NCI-H226 (cell line): ENCODE measurements around the gene TMEM62.
"Not testable (repeated sequence)": the region's sequence is repeated elsewhere in the genome, so short reads cannot be mapped to it uniquely, and the experiment has no call there.

Experiments used
- DNase-seq: peaks from one replicate; pipeline ENCODE4 v3.0.0-alpha.2; 2015

The TMEM62 gene

DNA sequence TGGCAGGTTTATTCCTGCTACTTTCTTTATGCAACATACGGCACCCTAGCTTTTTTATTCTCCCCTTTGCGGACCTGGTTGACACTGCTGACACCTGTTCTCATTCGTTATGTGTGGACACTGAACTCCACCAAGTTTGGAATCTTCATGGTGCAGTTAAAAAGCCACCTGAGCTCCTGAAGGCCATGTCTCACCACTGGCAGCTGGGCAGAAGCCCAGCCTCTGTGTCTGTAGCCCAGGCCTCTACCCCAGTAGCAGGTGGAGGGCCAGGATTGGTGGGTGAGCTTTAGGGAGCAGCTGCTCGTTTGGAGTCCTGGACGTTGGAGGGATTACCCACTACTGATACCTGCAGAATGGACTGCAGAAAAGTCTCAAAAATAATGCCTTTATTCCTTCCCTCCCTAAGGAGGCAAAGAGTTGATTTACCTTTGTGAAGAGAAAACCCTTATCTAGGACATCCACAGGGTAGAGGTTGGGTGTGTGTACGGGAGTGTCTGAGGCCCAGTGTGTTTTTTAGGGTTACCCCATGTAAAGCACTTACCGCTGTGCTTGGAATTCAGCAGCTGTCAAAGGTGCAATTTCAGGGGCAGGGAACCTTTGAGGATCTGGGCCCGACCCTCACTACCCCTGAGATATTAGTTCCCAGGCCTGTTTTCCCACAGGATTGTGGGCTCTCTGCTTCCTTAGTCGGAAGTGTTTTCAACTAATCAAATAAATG lies 51.2 kb downstream of the TMEM62 start:
- DNase-seq, result no peak

DNA sequence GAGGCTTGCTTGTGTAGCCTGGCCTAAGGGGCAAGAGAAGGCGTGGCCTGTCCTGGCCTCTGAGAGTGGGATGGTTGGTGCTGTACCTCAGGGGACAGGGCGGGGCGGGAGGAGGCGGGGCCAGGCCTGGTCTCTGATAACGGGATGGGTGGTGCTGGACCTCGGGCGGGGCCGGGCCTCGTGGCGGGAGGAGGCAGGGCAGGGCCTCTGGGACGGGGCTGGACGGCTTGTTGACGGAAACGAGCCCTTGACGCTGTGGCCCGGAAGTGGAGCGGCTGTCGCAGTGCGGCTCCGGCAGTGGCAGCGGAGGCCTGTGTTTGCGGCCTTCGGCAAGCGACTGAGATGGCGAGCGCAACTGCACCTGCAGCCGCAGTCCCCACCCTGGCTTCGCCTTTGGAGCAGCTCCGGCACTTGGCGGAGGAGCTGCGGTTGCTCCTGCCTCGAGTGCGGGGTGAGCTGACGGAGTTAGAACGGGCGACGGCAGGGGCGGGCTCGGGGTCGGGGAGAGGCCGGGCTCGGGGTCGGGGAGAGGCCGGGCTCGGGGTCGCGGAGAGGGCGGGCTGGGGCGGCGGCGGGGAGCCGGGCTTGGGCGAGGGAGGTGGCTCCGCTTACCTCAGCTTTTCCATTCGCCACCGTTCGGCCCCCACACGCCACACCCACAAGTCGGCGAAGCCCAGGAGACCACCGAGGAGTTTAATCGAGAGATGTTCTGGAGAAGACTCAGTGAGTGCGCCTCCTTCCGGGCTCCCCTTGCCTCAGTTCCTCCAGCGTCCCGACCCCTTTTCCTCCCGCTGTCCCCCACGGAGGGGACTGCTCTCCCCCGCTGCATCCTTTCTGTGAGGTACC lies 52.0 kb downstream of the TMEM62 start, which contains the start of gene CCNDBP1:
Gene CCNDBP1, plus strand, starts transcription at position 247 of the 846 bp plus-strand sequence. Its CDS starts 96 bp downstream, at position 343.
- peak; percentile 71 for DNase-seq

DNA sequence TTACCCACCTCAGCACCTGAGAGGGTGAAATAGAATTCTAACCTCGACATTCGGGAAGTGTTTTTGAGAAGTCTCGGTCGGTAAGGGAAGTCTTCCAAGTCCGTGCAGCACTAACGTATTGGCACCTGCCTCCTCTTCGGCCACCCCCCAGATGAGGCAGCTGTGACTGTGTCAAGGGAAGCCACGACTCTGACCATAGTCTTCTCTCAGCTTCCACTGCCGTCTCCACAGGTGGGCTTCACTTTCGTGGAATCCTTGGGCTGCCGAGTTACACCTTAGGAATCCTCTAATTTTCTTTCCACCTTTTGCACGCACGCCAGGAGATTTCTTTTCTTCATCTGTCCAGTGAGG lies 52.6 kb downstream of the TMEM62 start:
- no peak for DNase-seq

DNA sequence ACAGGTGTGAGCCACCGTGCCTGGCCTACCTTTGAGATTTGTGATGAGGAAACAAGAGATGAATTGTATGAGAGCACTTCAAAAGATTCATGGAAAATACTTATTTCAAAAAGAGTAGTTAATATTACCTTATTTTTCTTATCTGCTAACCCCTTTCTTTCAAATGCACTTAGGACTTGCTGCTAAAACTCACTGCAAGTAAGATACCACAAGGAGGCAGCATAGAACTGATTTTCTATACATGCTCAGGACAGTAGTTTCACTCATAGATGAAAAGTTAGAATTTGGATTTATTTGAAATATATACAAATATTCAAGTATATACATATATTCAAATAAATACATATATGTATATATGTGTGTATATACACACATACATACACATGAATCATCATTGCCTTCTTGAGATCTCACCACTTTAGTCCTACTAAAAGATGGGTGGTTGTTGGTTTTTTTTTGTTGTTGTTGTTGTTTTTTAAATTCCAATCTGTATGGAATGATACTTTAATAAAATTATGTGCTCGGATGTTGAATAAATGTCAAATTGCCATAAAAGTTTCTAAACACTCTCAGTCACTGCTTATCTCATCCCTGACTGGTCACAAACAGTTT lies 54.3 kb downstream of the TMEM62 start:
- no peak for DNase-seq

DNA sequence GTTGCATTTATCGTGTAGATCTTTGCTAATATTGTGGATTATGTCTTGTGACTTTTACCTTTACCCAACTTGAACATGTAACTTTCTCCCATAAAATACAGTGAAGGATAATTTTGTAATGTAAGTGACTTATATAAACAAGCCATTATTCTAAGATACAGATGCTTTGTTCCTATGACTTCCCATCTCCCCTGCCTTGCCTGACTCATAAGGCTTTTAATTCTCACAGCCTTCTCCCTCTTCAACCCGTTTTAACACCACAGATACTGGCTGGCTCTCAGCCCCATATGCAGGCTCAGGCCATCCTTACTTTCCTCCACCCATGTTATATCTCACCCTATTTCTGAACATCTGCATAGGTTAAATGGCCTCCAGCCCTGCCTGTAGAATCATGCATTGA lies 55.9 kb downstream of the TMEM62 start:
- DNase-seq, result no peak

DNA sequence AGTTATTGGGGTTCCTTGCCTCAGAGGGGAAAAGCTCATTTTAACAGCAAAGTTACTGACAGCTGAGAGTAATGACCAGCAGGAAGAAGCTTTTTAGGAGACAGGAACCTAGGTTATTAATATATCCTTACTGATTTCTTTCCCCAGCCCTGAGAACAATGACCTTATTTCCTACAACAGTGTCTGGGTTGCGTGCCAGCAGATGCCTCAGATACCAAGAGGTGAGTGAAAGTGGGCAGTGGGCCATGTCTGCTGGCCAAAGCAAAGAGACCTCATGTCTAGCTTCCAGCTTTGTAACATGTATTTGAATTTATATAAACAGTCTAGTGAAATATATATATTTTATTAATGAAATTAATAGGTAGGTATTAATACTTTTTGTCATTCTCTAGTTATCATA lies 56.8 kb downstream of the TMEM62 start:
- DNase-seq, result no peak

DNA sequence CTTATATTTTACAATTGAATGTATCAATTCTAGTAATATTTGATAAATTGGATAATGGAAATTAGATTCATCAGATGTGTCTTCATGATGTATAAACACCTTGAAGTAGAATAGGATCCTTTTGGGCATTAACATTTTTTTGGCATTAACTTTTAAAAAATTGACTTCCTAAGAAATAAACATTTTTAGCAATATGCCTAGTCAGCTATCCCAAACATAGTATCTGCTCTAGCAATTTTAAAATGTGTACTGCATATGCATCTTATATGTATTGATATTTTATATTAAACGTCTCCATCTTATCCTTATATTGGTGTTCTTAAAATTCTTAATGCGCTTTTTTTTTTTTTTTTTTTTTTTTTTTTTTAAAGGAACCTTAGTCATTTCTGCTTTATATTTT lies 60.3 kb downstream of the TMEM62 start:
- no peak for DNase-seq

DNA sequence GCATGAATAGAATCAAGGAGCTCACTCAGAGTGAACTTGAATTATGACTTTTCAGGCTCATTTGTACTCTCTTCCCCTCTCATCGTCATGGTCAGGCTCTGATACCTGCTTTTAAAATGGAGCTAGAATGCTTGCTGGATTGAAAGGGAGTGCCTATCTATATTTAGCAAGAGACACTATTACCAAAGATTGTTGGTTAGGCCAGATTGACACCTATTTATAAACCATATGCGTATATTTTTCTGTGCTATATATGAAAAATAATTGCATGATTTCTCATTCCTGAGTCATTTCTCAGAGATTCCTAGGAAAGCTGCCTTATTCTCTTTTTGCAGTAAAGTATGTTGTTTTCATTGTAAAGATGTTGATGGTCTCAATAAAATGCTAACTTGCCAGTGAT lies 61.4 kb downstream of the TMEM62 start:
- DNase-seq, result no peak

DNA sequence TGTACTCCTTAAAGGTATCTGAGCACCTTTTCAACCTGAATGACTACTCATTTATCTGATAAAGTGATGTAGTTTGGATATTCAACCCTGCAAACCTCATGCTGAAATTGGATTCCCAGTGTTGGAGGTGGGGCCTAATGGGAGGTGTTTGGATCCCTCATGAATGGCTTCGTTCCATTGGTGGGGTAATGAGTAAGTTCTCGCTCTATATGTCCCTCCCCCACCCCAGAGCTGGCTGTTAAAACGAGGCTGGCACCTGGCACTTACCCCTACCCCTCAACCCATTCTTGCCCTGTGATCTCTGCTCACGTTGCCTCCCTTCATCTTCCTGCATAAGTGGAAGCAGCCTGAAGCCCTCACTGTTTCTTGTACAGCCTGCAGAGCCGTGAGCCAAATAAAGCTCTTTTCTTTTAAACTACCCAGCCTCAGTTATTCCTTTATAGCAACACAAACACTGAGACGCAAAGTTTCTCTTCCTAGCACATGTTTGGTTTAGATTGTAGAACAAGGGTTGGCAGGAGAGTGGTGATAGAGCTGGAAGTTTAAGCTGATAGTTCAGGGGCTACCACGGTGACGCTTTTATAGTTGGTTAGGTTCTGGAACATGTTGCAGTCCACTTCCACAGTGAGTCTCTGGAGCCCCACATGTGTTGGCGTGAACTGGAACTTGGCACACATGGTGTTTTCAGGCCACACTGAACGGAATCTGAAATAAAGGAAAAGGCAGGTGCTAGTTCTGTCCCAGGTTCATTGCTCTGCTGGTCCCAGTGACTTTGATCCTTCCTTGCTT lies 63.6 kb downstream of the TMEM62 start:
- DNase-seq, result no peak

DNA sequence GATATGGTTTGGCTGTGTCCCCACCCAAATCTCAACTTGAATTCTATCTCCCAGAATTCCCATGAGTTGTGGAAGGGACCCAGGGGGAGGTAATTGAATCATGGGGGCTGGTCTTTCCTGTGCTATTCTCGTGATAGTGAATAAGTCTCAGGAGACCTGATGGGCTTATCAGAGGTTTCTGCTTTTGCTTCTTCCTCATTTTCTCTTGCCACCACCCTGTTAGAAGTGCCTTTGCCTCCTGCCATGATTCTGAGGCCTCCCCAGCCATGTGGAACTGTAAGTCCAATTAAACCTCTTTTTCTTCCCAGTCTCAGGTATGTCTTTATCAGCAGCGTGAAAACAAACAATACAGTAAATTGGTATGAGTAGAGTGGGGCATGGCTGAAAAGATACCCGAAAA lies 64.4 kb downstream of the TMEM62 start:
- DNase-seq, result not testable (repeated sequence)

DNA sequence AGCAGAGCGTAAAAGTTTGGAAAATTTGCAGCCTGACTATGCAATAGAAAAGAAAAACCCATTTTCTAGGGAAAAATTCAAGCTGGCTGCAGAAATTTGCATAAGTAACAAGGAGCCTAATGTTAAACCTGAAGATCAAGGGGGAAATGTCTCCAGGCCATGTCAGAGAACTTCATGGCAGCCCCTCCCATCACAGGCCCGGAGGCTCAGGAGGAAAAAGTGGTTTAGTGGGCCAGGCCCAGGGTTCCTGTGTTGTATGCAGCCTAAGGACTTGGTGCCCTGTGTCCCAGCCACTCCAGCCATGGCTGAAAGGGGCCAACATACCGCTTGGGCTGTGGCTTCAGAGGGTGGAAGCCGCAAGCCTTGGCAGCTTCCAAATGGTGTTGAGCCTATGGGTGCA lies 65.2 kb downstream of the TMEM62 start:
- DNase-seq, result not testable (repeated sequence)

DNA sequence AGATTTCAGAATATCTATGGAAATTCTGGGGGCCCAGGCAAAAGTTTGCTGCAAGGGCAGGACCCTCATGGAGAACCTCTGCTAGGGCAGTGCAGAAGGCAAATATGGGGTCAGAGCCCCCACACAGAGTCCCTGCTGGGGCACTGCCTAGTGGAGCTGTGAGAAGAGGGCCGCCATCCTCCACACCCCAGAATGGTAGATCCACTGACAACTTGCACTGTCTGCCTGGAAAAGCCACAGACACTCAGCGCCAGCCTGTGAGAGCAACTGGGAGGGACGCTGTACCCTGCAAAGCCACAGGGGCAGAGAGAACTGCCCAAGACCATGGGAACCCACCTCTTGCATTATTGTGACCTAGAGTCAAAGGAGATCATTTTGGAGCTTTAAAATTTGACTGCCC lies 65.6 kb downstream of the TMEM62 start:
- no peak for DNase-seq

DNA sequence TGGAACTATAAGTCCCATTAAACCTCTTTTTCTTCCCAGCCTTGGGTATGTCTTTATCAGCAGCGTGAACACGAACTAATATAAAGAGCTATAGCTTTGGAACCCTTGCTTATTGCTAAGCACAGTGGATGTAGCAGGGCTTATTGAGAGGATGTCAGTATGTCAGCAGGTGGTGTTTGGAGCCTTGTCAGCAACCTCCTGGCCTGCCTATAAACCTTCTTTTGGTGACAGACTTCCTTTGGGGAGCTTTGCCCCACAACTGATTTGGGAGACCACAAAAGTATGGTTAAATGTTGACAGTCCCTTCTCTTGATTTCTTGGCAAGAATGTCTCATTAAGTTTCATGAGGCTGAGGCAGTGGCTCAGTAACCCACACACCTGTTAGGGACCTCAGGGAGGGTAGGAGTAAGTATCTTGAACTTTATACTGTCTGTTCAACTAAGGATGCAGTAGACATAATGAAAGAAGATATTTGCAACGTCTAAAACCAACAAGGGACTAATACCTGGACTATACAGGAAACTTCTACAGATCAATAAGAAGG lies 66.6 kb downstream of the TMEM62 start:
- no peak for DNase-seq

DNA sequence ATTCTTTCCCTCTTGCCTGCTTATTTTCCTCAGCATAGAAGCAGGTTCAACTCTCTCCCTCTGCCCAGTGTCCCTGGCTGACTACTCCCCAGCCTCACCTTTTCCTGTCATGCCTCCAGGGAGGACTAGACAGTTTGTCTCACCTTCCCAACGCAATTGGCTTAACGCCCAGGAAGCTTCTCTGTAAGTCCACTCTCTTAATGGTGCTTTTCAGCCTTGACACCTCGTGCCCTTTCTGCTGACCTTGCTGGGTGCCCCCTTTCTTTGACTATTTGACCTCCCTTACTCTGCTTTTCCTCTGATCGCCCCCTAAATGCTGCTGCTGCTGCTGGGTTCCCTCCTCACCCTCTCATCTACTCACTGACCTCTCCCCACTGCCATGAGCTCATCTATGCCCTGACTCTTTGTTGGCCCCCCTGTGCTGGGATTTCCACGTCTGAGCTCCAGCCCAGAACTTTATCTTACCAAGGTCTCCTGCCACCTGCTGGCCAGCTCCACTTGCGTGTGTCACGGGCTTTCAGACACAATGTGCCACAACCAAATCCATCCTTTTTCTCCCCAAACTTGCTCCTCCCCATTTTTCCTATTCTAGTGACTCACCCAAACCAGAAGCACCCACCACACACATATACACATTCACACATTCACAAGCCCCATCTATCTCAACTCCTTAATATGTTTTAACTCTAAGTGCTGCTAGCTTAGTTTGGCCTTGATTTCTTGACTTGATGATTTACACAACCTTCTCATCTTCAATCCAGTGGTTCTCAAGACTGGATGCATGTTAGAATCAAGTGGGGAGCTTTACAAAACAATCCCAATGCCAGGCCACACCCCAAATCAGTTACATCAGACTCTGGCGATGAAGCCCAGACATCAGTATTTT lies 70.9 kb downstream of the TMEM62 start:
- peak; percentile 24 for DNase-seq

DNA sequence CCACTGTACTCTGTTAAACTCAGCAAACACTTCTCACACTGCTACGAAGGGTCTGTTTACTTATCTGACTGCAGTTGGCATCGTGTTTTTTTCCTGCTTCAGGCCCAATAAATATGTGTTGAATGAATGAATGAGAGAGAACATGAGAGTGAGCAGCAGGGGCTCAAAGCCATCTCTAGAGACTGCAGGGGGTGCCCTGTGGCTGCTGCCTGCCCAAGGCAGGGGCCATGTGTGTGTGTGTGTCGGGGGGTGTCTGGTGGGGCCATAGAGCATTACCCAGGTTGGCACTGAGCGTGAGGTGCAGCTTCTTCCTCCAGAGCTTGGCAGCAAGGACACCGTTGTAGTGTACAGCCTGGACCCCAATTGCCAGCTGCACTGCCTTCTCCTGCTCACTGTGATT lies 72.7 kb downstream of the TMEM62 start:
- no peak for DNase-seq

DNA sequence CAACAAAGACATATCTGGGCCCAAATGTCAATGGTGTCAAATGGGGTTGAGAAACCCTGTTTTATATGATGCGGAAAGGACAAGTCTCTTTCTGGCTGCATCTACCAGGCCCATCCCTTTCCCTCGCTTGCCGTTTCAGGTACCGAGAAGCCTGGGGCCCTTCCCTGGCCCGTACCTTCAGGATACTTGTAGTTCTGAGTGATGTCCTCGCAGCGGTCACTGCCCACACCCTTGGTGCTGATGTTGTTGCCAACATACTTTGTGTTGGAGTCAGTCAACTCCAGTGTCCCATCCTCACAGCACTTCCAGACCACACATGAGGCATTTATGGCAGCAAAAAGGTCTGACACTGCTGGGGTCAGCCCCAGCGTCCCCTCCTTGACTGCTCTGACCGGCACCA lies 73.6 kb downstream of the TMEM62 start:
- DNase-seq, result no peak

DNA sequence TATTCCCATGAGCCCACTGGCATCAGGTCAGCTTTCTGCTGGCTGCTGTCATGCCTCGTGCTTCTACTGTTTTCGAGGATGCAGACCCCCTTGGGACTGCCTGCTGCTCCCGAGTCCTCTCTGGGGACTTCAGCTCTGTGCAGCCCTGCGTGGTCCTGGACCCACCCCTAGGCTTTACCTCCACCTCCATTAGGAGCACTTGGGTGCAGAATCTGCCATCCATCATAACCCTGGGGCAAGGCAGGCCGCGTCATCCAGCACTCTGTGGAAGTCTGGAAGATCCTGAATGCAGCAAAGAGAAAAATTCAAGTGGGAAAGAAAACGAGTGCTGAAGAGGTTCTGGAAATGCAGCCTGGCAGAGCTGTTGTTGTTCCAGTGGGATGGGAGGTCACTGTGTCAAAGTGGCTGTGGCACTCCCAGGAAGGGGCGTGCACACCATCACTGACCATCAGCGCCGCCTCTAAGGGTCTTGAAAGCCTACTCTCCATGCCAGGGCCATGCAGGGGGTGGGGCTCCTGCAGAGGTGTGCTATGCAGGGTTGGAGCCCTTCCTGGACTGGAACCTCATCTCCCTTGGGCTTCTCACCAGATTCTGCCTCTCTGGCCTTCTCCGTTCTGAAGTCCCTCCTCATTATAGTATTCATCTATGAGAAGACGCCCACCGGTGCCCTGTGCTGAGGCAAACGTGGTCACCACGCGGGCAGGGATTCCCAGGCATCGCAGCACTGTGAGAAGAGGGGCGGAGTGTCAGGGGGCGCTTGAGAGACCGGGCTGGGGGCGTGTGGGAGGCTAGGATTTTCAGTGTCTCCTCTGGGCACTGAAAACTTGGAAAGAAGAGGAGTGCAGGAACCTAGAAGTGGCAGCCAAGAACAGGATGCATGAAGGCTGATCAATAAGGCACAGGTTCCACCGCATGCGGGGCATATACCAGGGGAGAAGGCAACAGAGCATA lies 74.9 kb downstream of the TMEM62 start:
- no peak for DNase-seq

DNA sequence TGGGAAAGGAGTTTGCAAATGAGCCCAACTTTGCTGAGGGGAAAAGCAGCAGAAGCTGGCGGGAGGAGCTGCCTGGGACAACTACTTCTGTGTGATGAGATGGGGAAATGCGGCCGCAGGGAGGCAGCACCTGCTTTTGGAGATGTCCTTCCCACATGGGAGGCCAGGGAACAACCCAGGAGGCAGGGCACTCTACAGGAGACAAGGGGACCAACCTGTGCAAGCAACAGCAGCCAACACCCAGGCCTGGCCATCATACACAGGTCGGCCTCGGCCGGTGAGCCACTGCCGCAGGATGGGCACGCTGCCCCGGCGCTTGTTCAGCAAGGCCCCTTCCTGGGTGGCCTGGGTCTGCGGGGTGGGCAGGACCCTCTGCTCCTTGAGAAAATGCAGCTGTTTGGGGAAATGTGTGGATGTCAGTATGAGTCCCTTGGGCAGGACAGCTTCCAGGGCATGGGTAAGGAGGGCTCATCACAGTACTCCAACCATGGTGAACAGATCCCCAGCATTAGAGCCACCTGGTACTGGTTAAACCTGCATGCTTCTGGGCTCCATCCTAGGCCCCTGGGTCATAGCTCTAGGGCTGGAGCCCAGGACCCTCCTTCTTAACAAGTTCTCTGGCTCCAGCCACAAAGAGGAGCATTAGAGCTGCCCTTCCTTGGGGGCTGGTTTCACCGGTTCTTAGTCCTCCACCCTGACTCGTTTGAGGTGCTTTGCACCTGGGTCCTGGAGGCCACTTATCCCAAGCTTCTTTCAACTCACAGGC lies 75.9 kb downstream of the TMEM62 start:
- no peak for DNase-seq

DNA sequence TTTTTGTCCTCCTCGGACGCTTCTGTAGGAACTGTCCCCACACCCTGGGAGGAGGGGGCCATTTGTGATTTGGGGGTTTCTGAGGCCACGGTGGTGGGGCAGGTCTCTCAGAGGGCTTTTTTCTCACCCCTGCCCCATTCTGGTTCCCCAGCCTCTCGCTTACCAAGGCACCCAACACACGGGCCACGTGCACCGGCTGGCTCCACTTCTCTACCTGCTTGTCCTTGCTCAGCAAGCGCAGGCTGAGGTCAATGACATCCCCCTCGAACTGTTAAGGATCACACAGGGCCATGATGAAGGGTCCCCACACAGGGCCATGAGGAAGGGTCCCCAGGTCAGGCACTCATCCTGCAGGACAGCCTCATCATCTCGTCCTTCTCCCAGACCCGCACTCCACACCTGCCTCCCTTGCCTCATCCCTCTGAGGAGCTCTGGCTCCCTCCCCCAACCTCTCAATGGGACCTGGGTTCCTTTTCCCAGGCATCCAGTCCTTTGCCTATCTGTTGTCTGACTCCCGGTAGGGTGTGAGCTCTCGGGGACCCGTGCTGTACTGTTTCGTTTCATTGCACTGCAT lies 76.9 kb downstream of the TMEM62 start:
- no peak for DNase-seq
